ENCODE results near the gene ARHGAP30. TPM values are rescaled to one million over a fixed set of nuclear protein-coding genes. Genes with fewer than 3 reads are reported as not detected.

ARHGAP30 gene
- polyA plus RNA-seq, 1 experiment: not detected

DNA sequence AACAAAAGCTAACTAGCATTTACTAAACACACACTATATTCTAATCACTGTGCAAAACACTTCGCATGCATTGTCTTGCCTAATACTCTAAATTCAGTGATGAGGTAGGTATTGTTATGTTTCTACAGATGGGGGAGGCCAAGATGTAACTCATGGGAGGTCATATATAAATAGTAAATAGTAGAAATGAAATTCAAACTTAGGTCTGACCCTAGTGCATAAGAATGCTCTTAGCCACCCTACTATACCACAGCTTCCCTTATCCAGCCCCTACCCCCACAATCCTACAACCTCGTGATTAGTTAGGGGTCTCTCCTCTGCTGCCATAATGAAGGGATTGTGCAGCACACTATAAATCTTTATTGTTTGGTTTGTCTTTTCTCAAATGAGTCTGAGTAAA lies 44.9 kb upstream of the ARHGAP30 start:
- ChIA-PET POLR2A (interaction anchor here (0.5 kb wide), 1 partner anchor 64 kb away, joined by 4 read pairs; no protein-coding TSS in a partner anchor), CTCF (interaction anchor here (3.6 kb wide), 1 partner anchor 17 kb away, joined by 23 read pairs; the partner anchor contains the start of gene KLHDC9)
- Histone ChIP-seq H3K27me3 (ENCODE audit: control insufficient read depth, insufficient read depth, low read length) (no peaks in the 10 kb centered on the region), H3K27ac (ENCODE audit: low read depth, low read length) (no peak overlapping the region), H3K9me3 (ENCODE audit: control insufficient read depth, insufficient read depth, low read length) (no peaks in the 10 kb centered on the region; the same call in 1 of the 2 replicates), H3K4me3 (ENCODE audit: low read depth, low read length) (no peak overlapping the region)
- no peak for DNase-seq (ENCODE audit: low read depth, low spot score)
- TF ChIP-seq, protein P1, sequence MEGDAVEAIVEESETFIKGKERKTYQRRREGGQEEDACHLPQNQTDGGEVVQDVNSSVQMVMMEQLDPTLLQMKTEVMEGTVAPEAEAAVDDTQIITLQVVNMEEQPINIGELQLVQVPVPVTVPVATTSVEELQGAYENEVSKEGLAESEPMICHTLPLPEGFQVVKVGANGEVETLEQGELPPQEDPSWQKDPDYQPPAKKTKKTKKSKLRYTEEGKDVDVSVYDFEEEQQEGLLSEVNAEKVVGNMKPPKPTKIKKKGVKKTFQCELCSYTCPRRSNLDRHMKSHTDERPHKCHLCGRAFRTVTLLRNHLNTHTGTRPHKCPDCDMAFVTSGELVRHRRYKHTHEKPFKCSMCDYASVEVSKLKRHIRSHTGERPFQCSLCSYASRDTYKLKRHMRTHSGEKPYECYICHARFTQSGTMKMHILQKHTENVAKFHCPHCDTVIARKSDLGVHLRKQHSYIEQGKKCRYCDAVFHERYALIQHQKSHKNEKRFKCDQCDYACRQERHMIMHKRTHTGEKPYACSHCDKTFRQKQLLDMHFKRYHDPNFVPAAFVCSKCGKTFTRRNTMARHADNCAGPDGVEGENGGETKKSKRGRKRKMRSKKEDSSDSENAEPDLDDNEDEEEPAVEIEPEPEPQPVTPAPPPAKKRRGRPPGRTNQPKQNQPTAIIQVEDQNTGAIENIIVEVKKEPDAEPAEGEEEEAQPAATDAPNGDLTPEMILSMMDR (IDR thresholded peaks at IDR 0.05; ENCODE audit: low read depth, low read length): no peak

DNA sequence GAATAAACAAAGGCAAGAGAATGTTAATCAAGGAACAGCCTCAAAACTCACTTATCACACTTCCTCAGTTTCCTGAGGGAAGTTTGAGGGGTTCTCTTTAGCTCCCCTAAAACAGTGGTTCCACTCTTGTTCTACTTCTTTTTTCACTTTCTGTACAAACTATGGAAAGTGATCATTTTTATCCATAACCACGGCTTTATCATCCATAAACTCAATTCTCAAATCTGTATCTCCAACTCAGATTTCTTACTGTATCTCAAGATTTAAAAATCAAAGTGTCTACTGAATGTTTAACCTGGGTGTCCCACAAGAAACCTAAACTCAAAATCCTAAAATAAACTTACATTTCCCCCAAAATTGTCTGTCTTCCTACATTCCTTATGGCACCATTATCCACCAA lies 44.2 kb upstream of the ARHGAP30 start:
- no peak for DNase-seq (ENCODE audit: low read depth, low spot score)
- Histone ChIP-seq H3K27me3 (ENCODE audit: control insufficient read depth, insufficient read depth, low read length) (no peaks in the 10 kb centered on the region), H3K27ac (ENCODE audit: low read depth, low read length) (no peak overlapping the region), H3K9me3 (ENCODE audit: control insufficient read depth, insufficient read depth, low read length) (no peaks in the 10 kb centered on the region; the same call in 1 of the 2 replicates), H3K4me3 (ENCODE audit: low read depth, low read length) (no peak overlapping the region)
- ChIA-PET CTCF (interaction anchor here (3.6 kb wide), 1 partner anchor 17 kb away, joined by 23 read pairs; the partner anchor contains the start of gene KLHDC9), POLR2A (no interaction called here)
- TF ChIP-seq, protein P1 (IDR thresholded peaks at IDR 0.05; ENCODE audit: low read depth, low read length): no peak

DNA sequence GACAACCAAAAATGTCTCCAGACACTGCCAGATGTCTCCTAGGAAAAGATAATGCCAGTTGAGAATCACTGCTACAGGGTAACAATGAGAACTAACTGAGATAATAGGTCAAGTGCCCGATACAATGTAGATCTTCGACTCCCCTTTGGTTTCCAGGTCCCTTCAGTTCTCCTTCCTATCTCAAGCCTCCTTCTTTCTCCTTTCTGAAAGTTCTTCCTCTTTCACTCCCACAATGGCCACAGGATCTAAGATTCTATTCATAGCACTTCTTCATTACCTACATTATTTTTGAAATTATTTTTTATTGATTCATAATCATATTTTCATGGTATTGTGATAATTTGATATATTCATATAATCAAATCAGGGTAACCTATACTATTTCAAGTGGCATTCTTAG lies 41.8 kb upstream of the ARHGAP30 start:
- TF ChIP-seq, protein P1 (IDR thresholded peaks at IDR 0.05; ENCODE audit: low read depth, low read length): no peak
- Histone ChIP-seq H3K9me3 (ENCODE audit: control insufficient read depth, insufficient read depth, low read length) (no peaks in the 10 kb centered on the region), H3K4me3 (ENCODE audit: low read depth, low read length) (no peak overlapping the region), H3K27ac (ENCODE audit: low read depth, low read length) (no peak overlapping the region), H3K27me3 (ENCODE audit: control insufficient read depth, insufficient read depth, low read length) (no peaks in the 10 kb centered on the region)
- DNase-seq (ENCODE audit: low read depth, low spot score): no peak
- ChIA-PET POLR2A (no interaction called here), CTCF (interaction anchor here (3.6 kb wide), 1 partner anchor 14 kb away, joined by 23 read pairs; the partner anchor contains the start of gene KLHDC9)

DNA sequence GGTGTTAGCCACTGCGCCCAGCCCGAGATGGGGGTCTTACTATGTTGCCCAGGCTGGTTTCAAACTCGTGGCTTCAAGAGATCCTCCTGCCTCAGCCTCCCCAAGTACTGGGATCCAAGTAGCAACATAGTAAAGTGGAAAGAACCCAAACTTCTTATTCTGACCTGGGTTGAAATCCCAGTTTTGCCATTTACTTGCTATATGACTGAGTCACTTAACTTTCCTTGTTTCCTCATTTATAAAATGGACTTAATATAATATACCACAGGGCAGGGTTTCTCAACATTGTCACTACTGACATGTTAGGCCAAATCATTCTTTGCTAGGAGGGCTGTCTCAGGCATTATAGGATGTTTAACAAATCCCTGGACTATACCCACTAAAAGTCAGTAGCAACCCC lies 41.4 kb upstream of the ARHGAP30 start:
- TF ChIP-seq, protein P1 (IDR thresholded peaks at IDR 0.05; ENCODE audit: low read depth, low read length): no peak
- Histone ChIP-seq H3K9me3 (ENCODE audit: control insufficient read depth, insufficient read depth, low read length) (no peaks in the 10 kb centered on the region), H3K27me3 (ENCODE audit: control insufficient read depth, insufficient read depth, low read length) (no peaks in the 10 kb centered on the region), H3K4me3 (ENCODE audit: low read depth, low read length) (no peak overlapping the region), H3K27ac (ENCODE audit: low read depth, low read length) (no peak overlapping the region)
- ChIA-PET POLR2A (no interaction called here), CTCF (interaction anchor here (3.6 kb wide), 1 partner anchor 14 kb away, joined by 23 read pairs; the partner anchor contains the start of gene KLHDC9)
- DNase-seq (ENCODE audit: low read depth, low spot score): no peak

DNA sequence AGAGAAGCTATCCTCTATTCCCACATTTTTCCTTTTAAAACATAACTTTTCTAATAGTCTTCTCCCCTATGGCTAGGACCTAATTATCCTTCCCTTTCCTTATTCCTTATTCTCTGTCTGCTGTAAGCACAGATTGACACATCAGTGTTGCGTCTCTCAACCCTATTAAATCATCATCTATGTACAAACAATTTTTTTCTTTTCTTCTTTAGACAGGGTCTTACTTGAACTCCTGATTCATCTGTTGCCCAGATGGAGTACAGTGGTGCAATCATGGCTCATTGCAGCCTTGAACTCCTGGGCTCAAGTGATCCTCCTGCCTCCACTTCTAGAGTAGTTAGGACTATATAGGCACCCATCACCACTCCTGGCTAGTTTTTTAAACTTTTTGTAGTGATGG lies 36.7 kb upstream of the ARHGAP30 start:
- H3K9me3 ChIP-seq (ENCODE audit: control insufficient read depth, insufficient read depth, low read length): no peaks in the 10 kb centered on the region
- H3K4me3 ChIP-seq (ENCODE audit: low read depth, low read length): no peak overlapping the region
- ChIA-PET POLR2A (no interaction called here), CTCF (no interaction called here)
- DNase-seq (ENCODE audit: low read depth, low spot score): no peak
- H3K27me3 ChIP-seq (ENCODE audit: control insufficient read depth, insufficient read depth, low read length): no peaks in the 10 kb centered on the region
- TF ChIP-seq, protein P1 (IDR thresholded peaks at IDR 0.05; ENCODE audit: low read depth, low read length): no peak
- H3K27ac ChIP-seq (ENCODE audit: low read depth, low read length): no peak overlapping the region
